ENCODE measurements around the gene GP1BA.

GP1BA gene

DNA sequence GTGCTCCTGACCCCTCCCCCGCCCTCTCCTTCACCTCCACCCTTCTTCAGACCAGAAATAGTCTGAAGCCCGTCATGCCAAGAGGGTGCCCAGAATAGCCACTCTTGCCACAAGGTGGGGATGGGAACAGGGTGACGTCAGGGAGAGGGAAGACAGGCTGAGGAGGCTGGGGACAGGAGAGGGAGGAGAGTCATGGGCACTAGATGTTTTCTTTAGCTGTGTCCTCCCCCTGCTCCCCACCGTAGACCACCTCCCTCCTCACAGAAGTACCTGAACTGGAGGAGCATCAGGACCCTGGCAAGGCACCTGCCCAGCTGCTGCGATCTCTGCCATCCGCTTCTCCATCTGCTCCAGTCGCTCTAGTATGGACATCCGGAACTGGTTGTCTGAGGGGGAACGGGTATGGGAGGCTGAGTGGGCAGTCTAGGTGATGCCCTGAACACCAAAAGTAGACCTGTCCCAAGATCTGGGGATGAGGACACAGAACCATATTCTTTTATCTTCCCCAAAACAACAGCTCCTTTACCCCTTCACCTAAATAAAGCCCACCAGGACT lies 42.1 kb downstream of the GP1BA start:
- no peak for DNase-seq (ENCODE audit: low spot score)

DNA sequence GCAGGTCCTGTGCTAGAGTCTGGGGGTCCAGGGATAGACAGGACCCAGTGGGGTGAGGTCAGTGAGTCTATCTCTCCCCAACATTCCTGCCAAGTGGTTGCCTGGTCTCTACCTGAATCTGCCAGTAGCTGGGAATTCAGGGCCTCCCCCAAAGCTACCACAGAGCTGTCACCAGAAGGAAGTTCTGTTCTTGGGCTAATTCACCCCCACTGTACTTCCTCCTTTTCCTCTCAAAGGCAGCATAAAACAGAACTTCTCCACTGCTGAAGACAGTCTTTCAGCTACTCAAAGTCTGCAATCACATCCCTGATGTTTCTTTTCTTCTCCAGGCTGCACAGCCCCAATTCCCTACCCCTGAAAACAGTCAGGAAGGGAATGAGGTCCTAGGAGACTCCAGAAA lies 46.6 kb downstream of the GP1BA start:
- DNase-seq (ENCODE audit: low spot score) = no peak

DNA sequence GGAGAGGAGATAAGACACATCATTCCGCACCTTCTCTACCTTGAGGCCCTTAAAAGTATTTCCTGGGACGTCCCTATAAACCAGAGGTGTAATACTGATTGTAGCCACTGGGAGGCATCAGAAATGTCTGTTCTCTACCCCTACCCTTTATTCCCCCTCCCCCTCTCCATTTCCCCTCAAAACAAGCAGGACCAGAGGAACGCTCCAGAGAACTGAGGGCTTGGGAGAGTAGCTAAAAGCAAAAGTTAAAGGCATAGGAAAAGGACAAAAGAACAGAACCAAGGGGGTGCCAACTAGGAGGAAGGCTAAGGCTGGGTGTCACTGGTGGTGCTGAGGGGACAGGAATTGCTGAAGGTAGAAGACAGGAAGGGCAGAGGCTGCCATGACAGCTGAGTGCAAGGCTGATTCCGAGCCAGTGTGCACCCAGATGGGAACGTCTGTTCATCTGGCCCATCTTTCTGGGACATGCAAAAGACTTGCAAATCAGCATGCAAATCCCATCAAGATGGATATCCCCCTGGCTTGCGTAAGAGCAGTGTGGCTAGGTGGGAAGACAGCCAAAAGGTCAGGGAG lies 48.7 kb downstream of the GP1BA start:
- DNase-seq (ENCODE audit: low spot score) = no peak

DNA sequence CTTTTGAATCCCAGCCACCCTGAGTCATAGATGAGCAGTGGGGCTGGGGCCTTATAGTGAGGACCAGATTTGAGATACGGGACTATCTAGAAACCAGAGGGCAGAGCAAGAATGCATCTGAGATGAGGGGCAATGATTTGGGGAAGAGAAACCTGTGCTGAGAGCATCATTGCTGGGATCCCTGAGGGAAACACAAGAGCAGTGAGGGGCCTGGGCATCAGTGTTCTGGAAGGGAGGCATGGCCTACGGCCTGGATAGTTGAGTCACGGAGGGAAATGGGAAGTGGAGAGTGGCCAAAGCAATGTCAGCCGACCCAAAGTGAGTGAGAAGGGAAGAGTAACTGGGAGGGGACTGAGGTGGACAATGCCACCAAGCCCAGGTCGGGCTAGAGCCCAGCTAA lies 50.2 kb downstream of the GP1BA start:
- no peak for DNase-seq (ENCODE audit: low spot score)

Data from ecto neural progenitor cell (in vitro differentiated cells).